ENCODE results near the gene MBP.
A peak's percentile ranks its signal among the peaks of the same experiment; 100 is the strongest.

MBP gene

GRCh38 chr18:77144451-77145118 is 12.0 kb upstream of the MBP start:
- Histone ChIP-seq H3K4me1 (ENCODE audit: control insufficient read depth, low read depth, low read length) (no peaks in the 10 kb centered on the region), H3K27ac (ENCODE audit: low read depth, low read length) (no peak overlapping the region), H2BK15ac (replicated peaks; ENCODE audit: low read depth) (no peak overlapping the region), H2AK5ac (ENCODE audit: low read length) (no peak overlapping the region), H4K5ac (ENCODE audit: low read length) (no peak overlapping the region), H3K4me2 (ENCODE audit: low read length) (no peak overlapping the region), H3K23ac (ENCODE audit: low read length) (no peak overlapping the region), H3K18ac (ENCODE audit: low read length) (no peak overlapping the region), H4K8ac (ENCODE audit: low read depth, low read length) (no peak overlapping the region), H2BK5ac (ENCODE audit: low read length) (no peak overlapping the region), H3K56ac (ENCODE audit: low read length) (no peak overlapping the region), H3K4me3 (ENCODE audit: low read length) (no peak overlapping the region), H3K36me3 (ENCODE audit: control insufficient read depth, insufficient read depth, low read length) (no peaks in the 10 kb centered on the region), H3K79me2 (ENCODE audit: control insufficient read depth, insufficient read depth, low read length) (no peaks in the 10 kb centered on the region), H3K4ac (ENCODE audit: low read depth, low read length) (no peak overlapping the region), H2BK120ac (ENCODE audit: low read depth, low read length) (no peak overlapping the region), H3K9ac (ENCODE audit: low read length) (no peak overlapping the region), H3K79me1 (ENCODE audit: low read length) (no peaks in the 10 kb centered on the region), H3K27me3 (ENCODE audit: insufficient read depth, low read length, poor library complexity) (no peaks in the 10 kb centered on the region)
- DNase-seq, result peak; percentile 26
- WGBS (ENCODE audit: extremely low coverage, insufficient coverage, low lambda C conversion rate), result no CpG with 5 or more reads among the region's 6 CpGs

GRCh38 chr18:77144046-77144445 is 11.5 kb upstream of the MBP start:
- Histone ChIP-seq H3K4me3 (ENCODE audit: low read length) (no peak overlapping the region), H2BK120ac (ENCODE audit: low read depth, low read length) (no peak overlapping the region), H3K27ac (ENCODE audit: low read depth, low read length) (no peak overlapping the region), H4K8ac (ENCODE audit: low read depth, low read length) (no peak overlapping the region), H3K18ac (ENCODE audit: low read length) (no peak overlapping the region), H3K4me2 (ENCODE audit: low read length) (no peak overlapping the region), H3K23ac (ENCODE audit: low read length) (no peak overlapping the region), H3K4me1 (ENCODE audit: control insufficient read depth, low read depth, low read length) (no peaks in the 10 kb centered on the region), H3K9ac (ENCODE audit: low read length) (no peak overlapping the region), H2BK15ac (replicated peaks; ENCODE audit: low read depth) (no peak overlapping the region), H3K36me3 (ENCODE audit: control insufficient read depth, insufficient read depth, low read length) (no peaks in the 10 kb centered on the region), H3K56ac (ENCODE audit: low read length) (no peak overlapping the region), H4K5ac (ENCODE audit: low read length) (no peak overlapping the region), H3K79me1 (ENCODE audit: low read length) (no peaks in the 10 kb centered on the region), H3K4ac (ENCODE audit: low read depth, low read length) (no peak overlapping the region), H2AK5ac (ENCODE audit: low read length) (no peak overlapping the region), H3K27me3 (ENCODE audit: insufficient read depth, low read length, poor library complexity) (no peaks in the 10 kb centered on the region), H3K79me2 (ENCODE audit: control insufficient read depth, insufficient read depth, low read length) (no peaks in the 10 kb centered on the region), H2BK5ac (ENCODE audit: low read length) (no peak overlapping the region)
- DNase-seq, result no peak
- WGBS (ENCODE audit: extremely low coverage, insufficient coverage, low lambda C conversion rate), result no CpG with 5 or more reads among the region's 2 CpGs

- Histone ChIP-seq H2BK5ac (ENCODE audit: low read length) (no peak overlapping the region), H3K4me1 (ENCODE audit: control insufficient read depth, low read depth, low read length) (no peaks in the 10 kb centered on the region), H2BK15ac (replicated peaks; ENCODE audit: low read depth) (no peak overlapping the region), H2BK120ac (ENCODE audit: low read depth, low read length) (no peak overlapping the region), H3K56ac (ENCODE audit: low read length) (no peak overlapping the region), H3K4me2 (ENCODE audit: low read length) (no peak overlapping the region), H3K79me2 (ENCODE audit: control insufficient read depth, insufficient read depth, low read length) (no peaks in the 10 kb centered on the region), H3K23ac (ENCODE audit: low read length) (no peak overlapping the region), H3K36me3 (ENCODE audit: control insufficient read depth, insufficient read depth, low read length) (no peaks in the 10 kb centered on the region), H2AK5ac (ENCODE audit: low read length) (no peak overlapping the region), H4K8ac (ENCODE audit: low read depth, low read length) (no peak overlapping the region), H4K5ac (ENCODE audit: low read length) (no peak overlapping the region), H3K27me3 (ENCODE audit: insufficient read depth, low read length, poor library complexity) (no peaks in the 10 kb centered on the region), H3K9ac (ENCODE audit: low read length) (no peak overlapping the region), H3K79me1 (ENCODE audit: low read length) (no peaks in the 10 kb centered on the region), H3K4me3 (ENCODE audit: low read length) (no peak overlapping the region), H3K18ac (ENCODE audit: low read length) (no peak overlapping the region), H3K4ac (ENCODE audit: low read depth, low read length) (no peak overlapping the region), H3K27ac (ENCODE audit: low read depth, low read length) (no peak overlapping the region)
- no peak for DNase-seq
- no CpG with 5 or more reads among the region's 2 CpGs for WGBS (ENCODE audit: extremely low coverage, insufficient coverage, low lambda C conversion rate)
Measured at GRCh38 chr18:77143196-77143595, 10.6 kb upstream of the MBP start.

- Histone ChIP-seq H3K4me3 (ENCODE audit: low read length) (no peak overlapping the region), H3K18ac (ENCODE audit: low read length) (no peak overlapping the region), H3K27ac (ENCODE audit: low read depth, low read length) (no peak overlapping the region), H3K4ac (ENCODE audit: low read depth, low read length) (no peak overlapping the region), H3K9ac (ENCODE audit: low read length) (no peak overlapping the region), H2BK15ac (replicated peaks; ENCODE audit: low read depth) (no peak overlapping the region), H4K8ac (ENCODE audit: low read depth, low read length) (no peak overlapping the region), H3K79me1 (ENCODE audit: low read length) (no peaks in the 10 kb centered on the region), H2BK120ac (ENCODE audit: low read depth, low read length) (no peak overlapping the region), H3K23ac (ENCODE audit: low read length) (no peak overlapping the region), H3K4me2 (ENCODE audit: low read length) (no peak overlapping the region), H2AK5ac (ENCODE audit: low read length) (no peak overlapping the region), H2BK5ac (ENCODE audit: low read length) (no peak overlapping the region), H4K5ac (ENCODE audit: low read length) (no peak overlapping the region), H3K36me3 (ENCODE audit: control insufficient read depth, insufficient read depth, low read length) (no peaks in the 10 kb centered on the region), H3K27me3 (ENCODE audit: insufficient read depth, low read length, poor library complexity) (no peaks in the 10 kb centered on the region), H3K56ac (ENCODE audit: low read length) (no peak overlapping the region), H3K4me1 (ENCODE audit: control insufficient read depth, low read depth, low read length) (no peaks in the 10 kb centered on the region), H3K79me2 (ENCODE audit: control insufficient read depth, insufficient read depth, low read length) (no peaks in the 10 kb centered on the region)
- no peak for DNase-seq
- no CpG with 5 or more reads among the region's 8 CpGs for WGBS (ENCODE audit: extremely low coverage, insufficient coverage, low lambda C conversion rate)
Measured at GRCh38 chr18:77141401-77142118, 9.0 kb upstream of the MBP start.

DNA sequence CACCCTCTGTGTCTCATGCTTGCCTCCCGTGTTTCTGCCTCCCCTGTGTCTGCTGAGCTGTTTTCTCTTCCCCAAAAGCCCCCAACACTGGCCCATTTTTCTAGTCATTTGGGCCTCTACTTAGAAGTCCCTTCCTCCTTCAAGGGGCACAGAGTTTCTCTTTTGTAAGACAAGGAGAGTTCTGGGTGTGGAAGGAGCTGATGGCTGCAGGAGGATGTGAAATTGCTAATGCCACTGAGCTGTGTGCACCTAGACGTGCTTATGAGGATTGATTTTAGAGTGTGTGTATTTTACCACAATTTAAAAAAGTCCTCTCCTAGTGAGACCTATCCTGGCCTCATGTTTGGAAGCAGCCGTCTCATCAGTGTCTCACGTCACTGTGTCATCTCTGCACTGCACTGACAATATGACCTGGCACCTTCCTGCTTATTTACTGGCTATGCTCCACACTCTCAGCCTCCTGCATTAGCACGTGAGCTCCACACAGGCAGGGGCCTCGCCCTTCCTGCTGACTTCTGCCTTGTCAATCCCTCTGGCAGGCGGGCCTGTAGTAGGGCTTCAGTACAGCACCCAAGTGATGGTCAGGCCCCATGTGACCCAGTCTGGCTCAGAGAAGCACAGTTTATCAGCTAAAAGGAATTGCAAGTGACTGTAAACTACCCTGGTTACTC is 8.0 kb upstream of the MBP start:
- Histone ChIP-seq H3K79me1 (ENCODE audit: low read length) (no peaks in the 10 kb centered on the region), H4K8ac (ENCODE audit: low read depth, low read length) (no peak overlapping the region), H3K4ac (ENCODE audit: low read depth, low read length) (no peak overlapping the region), H4K5ac (ENCODE audit: low read length) (no peak overlapping the region), H2BK15ac (replicated peaks; ENCODE audit: low read depth) (no peak overlapping the region), H3K79me2 (ENCODE audit: control insufficient read depth, insufficient read depth, low read length) (no peaks in the 10 kb centered on the region), H3K27ac (ENCODE audit: low read depth, low read length) (no peak overlapping the region), H2BK5ac (ENCODE audit: low read length) (no peak overlapping the region), H3K4me3 (ENCODE audit: low read length) (no peak overlapping the region), H3K36me3 (ENCODE audit: control insufficient read depth, insufficient read depth, low read length) (no peaks in the 10 kb centered on the region), H3K27me3 (ENCODE audit: insufficient read depth, low read length, poor library complexity) (no peaks in the 10 kb centered on the region), H3K4me1 (ENCODE audit: control insufficient read depth, low read depth, low read length) (no peaks in the 10 kb centered on the region), H2AK5ac (ENCODE audit: low read length) (no peak overlapping the region), H3K18ac (ENCODE audit: low read length) (no peak overlapping the region), H3K23ac (ENCODE audit: low read length) (no peak overlapping the region), H2BK120ac (ENCODE audit: low read depth, low read length) (no peak overlapping the region), H3K4me2 (ENCODE audit: low read length) (no peak overlapping the region), H3K9ac (ENCODE audit: low read length) (no peak overlapping the region), H3K56ac (ENCODE audit: low read length) (no peak overlapping the region)
- no peak for DNase-seq
- WGBS (ENCODE audit: extremely low coverage, insufficient coverage, low lambda C conversion rate), result no CpG with 5 or more reads among the region's 7 CpGs

Data from mesendoderm (in vitro differentiated cells).